ENCODE measurements around the gene SS18L1. TPM values are rescaled to one million over a fixed set of nuclear protein-coding genes. Genes with fewer than 3 reads are reported as not detected.
A peak's percentile ranks its signal among the peaks of the same experiment; 100 is the strongest.

Gene SS18L1
- total RNA-seq, 1 experiment from 2014 or later: 12.3 TPM

- H2AFZ ChIP-seq (ENCODE audit: low read length): no peak overlapping the region
- peaks cover 14% of the 10 kb centered on the region; the same call in 1 of the 2 replicates for H4K20me1 ChIP-seq (ENCODE audit: insufficient read depth, low read depth, low read length)
- no peak overlapping the region for H3K4me3 ChIP-seq (ENCODE audit: low read length)
- H3K4me2 ChIP-seq (ENCODE audit: low read depth, low read length, poor library complexity, severe bottlenecking): no peak overlapping the region
- H3K4me1 ChIP-seq (ENCODE audit: low read length): peaks cover 9% of the 10 kb centered on the region
- no peaks in the 10 kb centered on the region for H3K36me3 ChIP-seq (ENCODE audit: insufficient read depth, low read length)
- H3K79me2 ChIP-seq (ENCODE audit: low read length): no peaks in the 10 kb centered on the region
- H3K9me2 ChIP-seq (replicated peaks; ENCODE audit: insufficient read depth, low read length): no peaks in the 10 kb centered on the region
- DNase-seq: no peak
- no peaks in the 10 kb centered on the region for H3K9me3 ChIP-seq (ENCODE audit: low read length)
- no peak overlapping the region for H3K27ac ChIP-seq (ENCODE audit: low read length)
- no peak overlapping the region for H3K9ac ChIP-seq (ENCODE audit: low read length)
- H3K27me3 ChIP-seq (ENCODE audit: low read length): no peaks in the 10 kb centered on the region
Observed at GRCh38 chr20:62210496-62210855, 66.9 kb downstream of the SS18L1 start.

DNA sequence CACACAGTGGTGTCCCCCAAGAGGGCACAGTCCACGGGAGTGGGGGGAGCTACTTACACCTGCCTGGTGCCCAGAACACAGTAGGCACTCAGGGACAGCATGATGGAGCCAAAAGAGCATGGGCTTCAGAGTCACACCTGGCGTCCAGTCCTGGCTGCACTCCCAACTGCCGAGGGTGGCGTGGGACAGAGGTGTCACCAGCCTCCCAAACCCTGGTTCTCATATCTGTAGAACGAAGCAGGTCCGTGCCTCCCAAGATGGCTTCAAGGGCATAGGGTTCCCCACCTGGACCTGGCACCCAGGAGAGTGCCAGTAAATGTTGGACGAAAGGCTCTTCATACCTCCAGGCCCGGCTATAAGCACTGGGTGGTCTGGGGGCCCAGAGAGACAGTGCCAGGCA, 67.6 kb downstream of the SS18L1 start:
- H3K27ac ChIP-seq (ENCODE audit: low read length): no peak overlapping the region
- H3K4me1 ChIP-seq (ENCODE audit: low read length): peaks cover 9% of the 10 kb centered on the region
- H3K27me3 ChIP-seq (ENCODE audit: low read length): no peaks in the 10 kb centered on the region
- no peaks in the 10 kb centered on the region for H3K36me3 ChIP-seq (ENCODE audit: insufficient read depth, low read length)
- no peak overlapping the region for H3K9ac ChIP-seq (ENCODE audit: low read length)
- DNase-seq: no peak
- H3K9me2 ChIP-seq (replicated peaks; ENCODE audit: insufficient read depth, low read length): no peaks in the 10 kb centered on the region
- H3K9me3 ChIP-seq (ENCODE audit: low read length): no peaks in the 10 kb centered on the region
- H3K4me3 ChIP-seq (ENCODE audit: low read length): no peak overlapping the region
- H4K20me1 ChIP-seq (ENCODE audit: insufficient read depth, low read depth, low read length): peaks cover 18% of the 10 kb centered on the region; the same call in 1 of the 2 replicates
- no peaks in the 10 kb centered on the region for H3K79me2 ChIP-seq (ENCODE audit: low read length)
- no peak overlapping the region for H3K4me2 ChIP-seq (ENCODE audit: low read depth, low read length, poor library complexity, severe bottlenecking)
- H2AFZ ChIP-seq (ENCODE audit: low read length): no peak overlapping the region

GRCh38 chr20:62211769-62212288, 68.3 kb downstream of the SS18L1 start:
- H3K9me3 ChIP-seq (ENCODE audit: low read length): no peaks in the 10 kb centered on the region
- no peaks in the 10 kb centered on the region for H3K79me2 ChIP-seq (ENCODE audit: low read length)
- no peak overlapping the region for H3K9ac ChIP-seq (ENCODE audit: low read length)
- H3K9me2 ChIP-seq (replicated peaks; ENCODE audit: insufficient read depth, low read length): no peaks in the 10 kb centered on the region
- DNase-seq: no peak
- H4K20me1 ChIP-seq (ENCODE audit: insufficient read depth, low read depth, low read length): peaks cover 24% of the 10 kb centered on the region; the same call in 1 of the 2 replicates
- H3K27ac ChIP-seq (ENCODE audit: low read length): no peak overlapping the region
- no peaks in the 10 kb centered on the region for H3K36me3 ChIP-seq (ENCODE audit: insufficient read depth, low read length)
- H3K4me1 ChIP-seq (ENCODE audit: low read length): peaks cover 13% of the 10 kb centered on the region
- no peak overlapping the region for H3K4me2 ChIP-seq (ENCODE audit: low read depth, low read length, poor library complexity, severe bottlenecking)
- H3K4me3 ChIP-seq (ENCODE audit: low read length): no peak overlapping the region
- H3K27me3 ChIP-seq (ENCODE audit: low read length): no peaks in the 10 kb centered on the region
- H2AFZ ChIP-seq (ENCODE audit: low read length): no peak overlapping the region

DNA sequence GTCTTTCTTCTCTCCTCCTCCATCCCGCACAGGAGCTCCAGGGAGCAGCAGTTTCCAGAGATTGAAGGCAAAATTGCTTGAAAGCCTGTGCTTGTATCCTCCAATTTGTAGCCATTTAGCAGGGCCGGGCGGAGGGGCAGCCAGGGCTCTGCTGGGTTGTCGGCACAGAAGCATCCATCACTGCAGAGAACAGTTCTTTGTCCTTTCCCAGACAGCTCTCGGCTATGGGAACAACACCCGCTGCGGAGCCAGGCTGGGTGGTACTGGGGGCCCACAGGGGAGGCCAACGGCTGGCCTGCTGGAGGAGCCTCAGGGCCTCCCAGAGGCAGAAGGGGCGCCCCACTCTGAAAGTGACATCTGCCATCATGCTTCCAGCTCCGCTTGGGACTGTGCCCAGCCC, 68.7 kb downstream of the SS18L1 start:
- Histone ChIP-seq H3K4me3 (ENCODE audit: low read length) (no peak overlapping the region), H3K79me2 (ENCODE audit: low read length) (no peaks in the 10 kb centered on the region), H3K4me2 (ENCODE audit: low read depth, low read length, poor library complexity, severe bottlenecking) (no peak overlapping the region), H3K27me3 (ENCODE audit: low read length) (no peaks in the 10 kb centered on the region), H3K9me2 (replicated peaks; ENCODE audit: insufficient read depth, low read length) (no peaks in the 10 kb centered on the region), H3K9ac (ENCODE audit: low read length) (no peak overlapping the region), H3K4me1 (ENCODE audit: low read length) (peaks cover 18% of the 10 kb centered on the region), H4K20me1 (ENCODE audit: insufficient read depth, low read depth, low read length) (peaks cover 25% of the 10 kb centered on the region; the same call in 1 of the 2 replicates), H3K36me3 (ENCODE audit: insufficient read depth, low read length) (no peaks in the 10 kb centered on the region), H2AFZ (ENCODE audit: low read length) (no peak overlapping the region), H3K9me3 (ENCODE audit: low read length) (no peaks in the 10 kb centered on the region), H3K27ac (ENCODE audit: low read length) (no peak overlapping the region)
- DNase-seq: no peak

DNA sequence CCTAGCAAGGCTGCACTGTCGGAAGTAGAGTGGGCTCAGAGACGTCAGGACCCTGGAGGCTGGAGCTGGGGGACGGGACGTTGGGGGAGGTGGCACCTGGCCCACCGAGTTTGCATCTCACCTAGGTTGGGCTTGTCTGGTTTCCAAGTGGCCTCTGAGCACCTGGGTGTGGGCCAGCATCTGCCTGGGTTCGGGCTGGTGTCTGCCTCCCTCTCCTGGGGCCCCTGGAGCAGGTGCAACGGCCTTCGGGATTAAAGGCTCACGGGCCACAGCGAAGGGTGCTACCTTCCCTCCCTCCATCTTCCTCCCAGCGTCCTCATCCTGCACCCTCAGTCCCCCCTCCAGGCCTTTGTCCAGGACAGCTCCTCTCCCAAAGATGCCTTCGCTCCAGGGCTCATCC, 70.5 kb downstream of the SS18L1 start:
- Histone ChIP-seq H3K36me3 (ENCODE audit: insufficient read depth, low read length) (no peaks in the 10 kb centered on the region), H3K9ac (ENCODE audit: low read length) (no peak overlapping the region), H2AFZ (ENCODE audit: low read length) (no peak overlapping the region), H3K9me3 (ENCODE audit: low read length) (no peaks in the 10 kb centered on the region), H3K9me2 (replicated peaks; ENCODE audit: insufficient read depth, low read length) (no peaks in the 10 kb centered on the region), H3K79me2 (ENCODE audit: low read length) (no peaks in the 10 kb centered on the region), H3K27me3 (ENCODE audit: low read length) (no peaks in the 10 kb centered on the region), H3K4me1 (ENCODE audit: low read length) (peaks cover 30% of the 10 kb centered on the region), H3K27ac (ENCODE audit: low read length) (no peak overlapping the region), H3K4me3 (ENCODE audit: low read length) (no peak overlapping the region), H4K20me1 (ENCODE audit: insufficient read depth, low read depth, low read length) (peaks cover 41% of the 10 kb centered on the region), H3K4me2 (ENCODE audit: low read depth, low read length, poor library complexity, severe bottlenecking) (no peak overlapping the region)
- DNase-seq: peak; percentile 55

- Histone ChIP-seq H3K27me3 (ENCODE audit: low read length) (no peaks in the 10 kb centered on the region), H3K36me3 (ENCODE audit: insufficient read depth, low read length) (no peaks in the 10 kb centered on the region), H2AFZ (ENCODE audit: low read length) (no peak overlapping the region), H3K4me1 (ENCODE audit: low read length) (peaks cover 30% of the 10 kb centered on the region), H3K4me2 (ENCODE audit: low read depth, low read length, poor library complexity, severe bottlenecking) (no peak overlapping the region), H3K9me2 (replicated peaks; ENCODE audit: insufficient read depth, low read length) (no peaks in the 10 kb centered on the region), H3K9me3 (ENCODE audit: low read length) (no peaks in the 10 kb centered on the region), H3K27ac (ENCODE audit: low read length) (no peak overlapping the region), H3K9ac (ENCODE audit: low read length) (no peak overlapping the region), H3K79me2 (ENCODE audit: low read length) (no peaks in the 10 kb centered on the region), H4K20me1 (ENCODE audit: insufficient read depth, low read depth, low read length) (peaks cover 38% of the 10 kb centered on the region), H3K4me3 (ENCODE audit: low read length) (no peak overlapping the region)
- no peak for DNase-seq
Observed at GRCh38 chr20:62215020-62215990, 71.7 kb downstream of the SS18L1 start.

- H3K9ac ChIP-seq (ENCODE audit: low read length): no peak overlapping the region
- H3K9me3 ChIP-seq (ENCODE audit: low read length): no peaks in the 10 kb centered on the region
- H2AFZ ChIP-seq (ENCODE audit: low read length): no peak overlapping the region
- H3K27ac ChIP-seq (ENCODE audit: low read length): no peak overlapping the region
- H3K36me3 ChIP-seq (ENCODE audit: insufficient read depth, low read length): no peaks in the 10 kb centered on the region
- peaks cover 30% of the 10 kb centered on the region for H3K4me1 ChIP-seq (ENCODE audit: low read length)
- no peaks in the 10 kb centered on the region for H3K27me3 ChIP-seq (ENCODE audit: low read length)
- DNase-seq: no peak
- H3K4me3 ChIP-seq (ENCODE audit: low read length): no peak overlapping the region
- peaks cover 38% of the 10 kb centered on the region for H4K20me1 ChIP-seq (ENCODE audit: insufficient read depth, low read depth, low read length)
- H3K9me2 ChIP-seq (replicated peaks; ENCODE audit: insufficient read depth, low read length): no peaks in the 10 kb centered on the region
- H3K4me2 ChIP-seq (ENCODE audit: low read depth, low read length, poor library complexity, severe bottlenecking): no peak overlapping the region
- no peaks in the 10 kb centered on the region for H3K79me2 ChIP-seq (ENCODE audit: low read length)
Observed at GRCh38 chr20:62215991-62216635, 72.5 kb downstream of the SS18L1 start.

Measured in Karpas-422 (cell line).